IMR-90 (cell line): ENCODE results near the gene CCP110. TPM values are rescaled to one million over a fixed set of nuclear protein-coding genes. Genes with fewer than 3 reads are reported as not detected.
A peak's percentile ranks its signal among the peaks of the same experiment; 100 is the strongest.

Experiments used
- ATAC-seq: fragments of 200-7000 bp; cut with Tn5 transposase; 2 replicates; pipeline ENCODE4 v1.9.1; 2020; ENCODE audit warnings: low read depth, mild to moderate bottlenecking, moderate library complexity
- BruUV-seq: library from RNA; stranded (reverse); fragments of 400-500 nt; replicated peaks from 2 replicates; lab custom pipeline; 2021; lab: Mats Ljungman, UMichigan
- CTCF ChIA-PET: fragments of 300-600 bp; formaldehyde crosslinking; extraction: SDS; loops from one replicate; lab custom pipeline; 2021; ENCODE audit warnings: antibody characterized with exemption; lab: Yijun Ruan, JAX
- POLR2A ChIA-PET: fragments of 300-600 bp; sonication (Branson Sonifier 250); formaldehyde crosslinking; loops from one replicate; lab custom pipeline; 2022; ENCODE audit warnings: antibody characterized with exemption; ENCODE audit not compliant: unreplicated experiment; lab: Charles Lee
- DNase-seq: peaks from one replicate; pipeline ENCODE4 v3.0.0; 2013
- H2AFZ ChIP-seq: replicated peaks from 2 replicates; pipeline ENCODE3; 2013; ENCODE audit warnings: low read length, mild to moderate bottlenecking; ENCODE audit not compliant: poor library complexity
- H2AK5ac ChIP-seq: 2 replicates; pipeline ENCODE4 v1.6.1; 2013; ENCODE audit warnings: low read depth, low read length, inconsistent platforms
- H2AK9ac ChIP-seq: replicated peaks from 2 replicates; pipeline ENCODE3; 2013; ENCODE audit warnings: mild to moderate bottlenecking, low read depth, low read length, moderate library complexity; ENCODE audit not compliant: poor library complexity
- H2BK120ac ChIP-seq: 2 replicates; pipeline ENCODE4 v1.6.1; 2013; ENCODE audit warnings: low read depth, low read length, inconsistent platforms
- H2BK15ac ChIP-seq: 3 replicates; pipeline ENCODE4 v1.6.1; 2013; ENCODE audit warnings: low read depth, low read length, inconsistent platforms
- H2BK20ac ChIP-seq: 2 replicates; pipeline ENCODE4 v1.6.1; 2013; ENCODE audit warnings: low read depth, mild to moderate bottlenecking, inconsistent platforms, low read length, moderate library complexity
- H2BK5ac ChIP-seq: 2 replicates; pipeline ENCODE4 v1.6.1; 2013; ENCODE audit warnings: mild to moderate bottlenecking, low read depth, low read length, inconsistent platforms; ENCODE audit not compliant: poor library complexity, severe bottlenecking
- H3K14ac ChIP-seq: replicated peaks from 2 replicates; pipeline ENCODE4 v1.6.1; 2013; ENCODE audit warnings: low read depth, low read length, inconsistent platforms
- H3K18ac ChIP-seq: 2 replicates; pipeline ENCODE4 v1.6.1; 2013; ENCODE audit warnings: low read depth, low read length, control low read depth
- H3K23ac ChIP-seq: 2 replicates; pipeline ENCODE4 v1.6.1; 2013; ENCODE audit warnings: low read depth, low read length, inconsistent platforms
- H3K27ac ChIP-seq: 2 replicates; pipeline ENCODE4 v1.5.1; 2013; ENCODE audit warnings: mild to moderate bottlenecking, control low read depth, low read length; ENCODE audit not compliant: insufficient read depth
- H3K27me3 ChIP-seq: 2 replicates; pipeline ENCODE4 v1.6.1; 2013; ENCODE audit warnings: low read length; ENCODE audit not compliant: control insufficient read depth, insufficient read depth
- H3K36me3 ChIP-seq: 2 replicates; pipeline ENCODE4 v1.6.1; 2013; ENCODE audit warnings: low read length, mixed read lengths; ENCODE audit not compliant: control insufficient read depth, insufficient read depth
- H3K4ac ChIP-seq: 2 replicates; pipeline ENCODE4 v1.6.1; 2013; ENCODE audit warnings: low read depth, low read length, inconsistent platforms
- H3K4me1 ChIP-seq: 2 replicates; pipeline ENCODE4 v1.6.1; 2013; ENCODE audit warnings: low read length, mixed read lengths; ENCODE audit not compliant: control insufficient read depth, insufficient read depth
- H3K4me2 ChIP-seq: 2 replicates; pipeline ENCODE4 v1.6.1; 2013; ENCODE audit warnings: low read depth, mild to moderate bottlenecking, control low read depth, low read length, moderate library complexity
- H3K4me3 ChIP-seq: 2 replicates; pipeline ENCODE4 v1.5.1; 2013; ENCODE audit warnings: low read depth, mild to moderate bottlenecking, control low read depth, low read length, moderate library complexity; ENCODE audit not compliant: insufficient read depth
- H3K56ac ChIP-seq: 2 replicates; pipeline ENCODE4 v1.6.1; 2013; ENCODE audit warnings: low read length, inconsistent platforms; ENCODE audit not compliant: insufficient read depth; ENCODE audit errors: extremely low read depth
- H3K79me1 ChIP-seq, 2 experiments: 2 replicates each; pipeline ENCODE4 v1.6.1; 2013; ENCODE audit warnings: low read length in 2 of 2, inconsistent platforms in 1 of 2, low read depth in 1 of 2
- H3K9ac ChIP-seq: 2 replicates; pipeline ENCODE4 v1.6.1; 2013; ENCODE audit warnings: low read depth, low read length, control low read depth
- H3K9me1 ChIP-seq: 2 replicates; pipeline ENCODE4 v1.6.1; 2013; ENCODE audit warnings: low read length, inconsistent platforms; ENCODE audit not compliant: insufficient read depth
- H3K9me3 ChIP-seq: 2 replicates; pipeline ENCODE4 v1.6.1; 2013; ENCODE audit warnings: low read length; ENCODE audit not compliant: control insufficient read depth, insufficient read depth
- H4K20me1 ChIP-seq: 2 replicates; pipeline ENCODE4 v1.6.1; 2013; ENCODE audit warnings: low read length, inconsistent platforms; ENCODE audit not compliant: insufficient read depth
- H4K5ac ChIP-seq: 2 replicates; pipeline ENCODE4 v1.6.1; 2013; ENCODE audit warnings: mild to moderate bottlenecking, low read depth, low read length, control low read depth
- H4K8ac ChIP-seq, 2 experiments: 2 replicates each; pipeline ENCODE4 v1.6.1; 2013; ENCODE audit warnings: low read depth in 2 of 2, low read length in 2 of 2, control low read depth in 1 of 2, inconsistent platforms in 1 of 2
- H4K91ac ChIP-seq: 2 replicates; pipeline ENCODE4 v1.6.1; 2013; ENCODE audit warnings: low read depth, low read length, inconsistent platforms; ENCODE audit not compliant: insufficient read depth
- CEBPB ChIP-seq: IDR thresholded peaks from 2 replicates; pipeline ENCODE4 v1.6.1; 2012; ENCODE audit warnings: low read depth, low read length, improper control_type of control experiment
- ELK1 ChIP-seq: fragments of 150-350 bp; IDR thresholded peaks from 2 replicates; pipeline ENCODE4 v1.6.1; 2016; ENCODE audit warnings: low read depth, mild to moderate bottlenecking, low read length, moderate library complexity, borderline replicate concordance
- MAZ ChIP-seq: IDR thresholded peaks from 2 replicates; pipeline ENCODE4 v1.6.1; 2012; ENCODE audit warnings: low read depth, mild to moderate bottlenecking, low read length, improper control_type of control experiment, moderate library complexity, borderline replicate concordance
- POLR2A ChIP-seq: IDR thresholded peaks from 2 replicates; pipeline ENCODE4 v1.6.1; 2012; ENCODE audit warnings: mild to moderate bottlenecking, low read depth, low read length
- RFX5 ChIP-seq: IDR thresholded peaks from 2 replicates; pipeline ENCODE4 v1.8.0; 2012; ENCODE audit warnings: low read depth, mild to moderate bottlenecking, low read length, moderate library complexity
- USF2 ChIP-seq: fragments of 150-350 bp; IDR thresholded peaks from 2 replicates; pipeline ENCODE4 v1.6.1; 2017; ENCODE audit warnings: mild to moderate bottlenecking, antibody characterized with exemption, low read length, low read depth
- WGBS, 2 experiments: methylation state at CpG; one replicate each; pipeline versions ENCODE4 v1.1.5 to v1.1.7; 2013; ENCODE audit warnings: missing lambda C conversion rate in 2 of 2; ENCODE audit not compliant: insufficient read length in 1 of 2; ENCODE audit errors: extremely low coverage in 2 of 2; 5-methylcytosine and 5-hydroxymethylcytosine counted together
- dilution Hi-C: fragments of 300-500 bp; cut with HindIII; formaldehyde crosslinking; loops from one replicate; pipeline ENCODE4 v1.14.3; 2018; ENCODE audit warnings: low sequenced_read_pairs; ENCODE audit not compliant: unreplicated experiment
- in situ Hi-C: fragments of 300-500 bp; cut with MboI; formaldehyde crosslinking; loops from 3 replicates; pipeline ENCODE4 v1.14.3; 2019; ENCODE audit warnings: low sequenced_read_pairs, inconsistent platforms, mixed read lengths
- intact Hi-C: fragments of 100-400 bp; cut with micrococcal nuclease; formaldehyde crosslinking; loops from 2 replicates; pipeline ENCODE4 v1.10.0; 2022
- polyA plus RNA-seq, 3 experiments: library from polyadenylated mRNA; depleted of rRNA; stranded (reverse); fragments of >200 nt; gene quantifications; 2 replicates each; pipeline ENCODE4 v1.2.3, GENCODE V29; 2012; ENCODE audit warnings: low replicate concordance in 1 of 3
- total RNA-seq: library from RNA; depleted of rRNA; stranded (reverse); fragments of >200 nt; gene quantifications from 2 replicates; pipeline ENCODE4 v1.2.3, GENCODE V29; 2012

Gene CCP110
- total and polyA plus RNA-seq, 2 of the 4 experiments (the other 2 are of a cell fraction): 4.7 to 7.7 TPM

GRCh38 chr16:19486750-19487325 lies 36.9 kb upstream of the CCP110 start:
- peak overlapping the region; percentile 42 for H2AK9ac ChIP-seq
- DNase-seq: no peak
- 64% methylated on average over 3 of the region's 10 CpGs; no CpG with 5 or more reads in 1 of the 2 experiments for WGBS, 2 experiments
- H3K79me1 ChIP-seq: no peaks in the 10 kb centered on the region
- no peak overlapping the region for H3K18ac ChIP-seq
- ATAC-seq: no peak
- no TSS peak for BruUV-seq
- TF ChIP-seq RFX5 (no peak), USF2 (no peak), MAZ (no peak), ELK1 (no peak), POLR2A (no peak), CEBPB (no peak)
- no peak overlapping the region for H3K14ac ChIP-seq
- peaks cover 2% of the 10 kb centered on the region for H3K27me3 ChIP-seq
- H4K91ac ChIP-seq: no peak overlapping the region
- H2BK5ac ChIP-seq: no peak overlapping the region
- dilution Hi-C loops: no loop called here
- no peak overlapping the region for H3K27ac ChIP-seq
- H3K9me1 ChIP-seq: no peaks in the 10 kb centered on the region
- no peak overlapping the region for H4K8ac ChIP-seq
- H2BK120ac ChIP-seq: no peak overlapping the region
- H3K9ac ChIP-seq: no peak overlapping the region
- no peak overlapping the region for H4K5ac ChIP-seq
- H3K4me3 ChIP-seq: no peak overlapping the region
- H3K56ac ChIP-seq: no peak overlapping the region
- H2BK15ac ChIP-seq: no peak overlapping the region
- no peaks in the 10 kb centered on the region for H3K4me1 ChIP-seq
- H4K20me1 ChIP-seq: no peaks in the 10 kb centered on the region
- no peak overlapping the region for H3K23ac ChIP-seq
- H2BK20ac ChIP-seq: no peak overlapping the region
- H3K4ac ChIP-seq: no peak overlapping the region
- ChIA-PET CTCF (no interaction called here), POLR2A (no interaction called here)
- no peak overlapping the region for H3K4me2 ChIP-seq
- H2AFZ ChIP-seq: no peak overlapping the region
- no peaks in the 10 kb centered on the region for H3K9me3 ChIP-seq
- intact Hi-C loops: no loop called here
- no peaks in the 10 kb centered on the region for H3K36me3 ChIP-seq
- no peak overlapping the region for H2AK5ac ChIP-seq
- in situ Hi-C loops: no loop called here
